GM21528 (cell line): ENCODE data around the gene EPS8L2.

ENCODE experiments used
- ATAC-seq: cut with Tn5 transposase; IDR thresholded peaks from one replicate; pipeline ENCODE4 v1.9.1; 2021; ENCODE audit warnings: mild to moderate bottlenecking, moderate library complexity; ENCODE audit not compliant: unreplicated experiment, low FRiP score

Gene EPS8L2

DNA sequence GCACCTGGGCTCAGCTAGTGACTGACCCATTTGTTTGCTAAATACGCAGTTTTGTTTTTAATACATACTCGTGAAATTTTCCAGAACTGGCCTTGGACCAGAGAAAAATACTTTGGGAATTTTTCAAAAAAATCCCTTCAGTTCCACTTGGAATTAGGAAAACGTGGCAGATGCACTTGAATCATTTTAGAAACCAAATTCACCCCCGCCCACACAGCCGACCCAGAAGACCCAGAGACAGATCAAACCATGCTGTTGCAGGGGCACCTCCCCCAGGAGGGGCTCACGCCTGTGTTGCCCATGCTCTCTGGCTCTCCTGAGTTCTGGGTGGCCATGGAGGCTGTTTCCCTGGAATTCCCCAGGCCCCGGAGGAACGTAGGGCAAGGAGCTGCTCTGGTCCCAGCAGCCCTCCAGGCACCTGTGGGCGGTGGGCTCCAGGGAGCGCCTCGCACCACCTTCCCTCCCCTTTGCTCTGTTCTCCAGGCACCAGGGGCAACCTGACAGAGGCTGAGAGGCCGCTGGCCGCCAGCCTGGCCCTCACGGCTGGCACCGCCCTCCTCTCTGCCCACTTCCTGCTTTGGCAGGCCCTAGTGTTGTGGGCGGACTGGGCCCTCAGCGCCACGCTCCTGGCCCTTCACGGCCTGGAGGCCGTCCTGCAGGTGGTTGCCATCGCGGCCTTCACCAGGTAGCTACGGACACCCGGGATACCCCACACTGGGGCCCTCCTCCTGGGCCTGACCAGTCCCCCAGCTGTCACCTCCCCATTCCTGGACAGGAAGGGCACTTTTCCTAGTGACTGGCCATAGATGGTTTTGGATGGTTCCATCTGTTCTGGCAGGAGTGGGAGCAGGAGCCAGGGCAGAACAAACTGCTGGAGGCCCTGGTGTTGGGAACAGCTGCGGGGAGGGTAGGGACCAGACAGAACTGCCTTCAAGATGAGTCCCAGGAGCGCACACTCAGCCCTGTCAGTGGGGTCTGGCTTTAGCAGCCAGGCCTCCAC is 3.3 kb upstream of the EPS8L2 start:
- ATAC-seq, result no peak

DNA sequence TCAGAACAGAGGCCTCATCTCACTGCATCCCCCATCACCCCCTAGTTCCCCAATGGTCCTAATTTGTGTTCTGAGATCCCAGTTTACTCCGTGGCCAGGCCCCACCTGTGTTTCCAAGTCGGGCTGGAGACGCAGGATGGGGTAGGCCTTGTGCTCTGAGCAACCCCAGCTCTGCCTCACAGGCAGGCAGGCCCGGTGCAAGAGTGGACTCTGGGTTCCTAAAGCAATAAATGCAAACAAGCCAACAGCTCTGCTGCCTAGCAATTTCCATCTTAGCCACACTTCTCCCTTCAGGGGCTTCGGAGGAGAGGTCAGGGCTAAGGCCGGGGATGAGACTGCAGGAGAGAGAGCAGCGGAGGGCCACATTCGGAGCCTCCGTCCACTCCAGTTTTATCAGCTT is 2.5 kb upstream of the EPS8L2 start:
- ATAC-seq, result no peak

DNA sequence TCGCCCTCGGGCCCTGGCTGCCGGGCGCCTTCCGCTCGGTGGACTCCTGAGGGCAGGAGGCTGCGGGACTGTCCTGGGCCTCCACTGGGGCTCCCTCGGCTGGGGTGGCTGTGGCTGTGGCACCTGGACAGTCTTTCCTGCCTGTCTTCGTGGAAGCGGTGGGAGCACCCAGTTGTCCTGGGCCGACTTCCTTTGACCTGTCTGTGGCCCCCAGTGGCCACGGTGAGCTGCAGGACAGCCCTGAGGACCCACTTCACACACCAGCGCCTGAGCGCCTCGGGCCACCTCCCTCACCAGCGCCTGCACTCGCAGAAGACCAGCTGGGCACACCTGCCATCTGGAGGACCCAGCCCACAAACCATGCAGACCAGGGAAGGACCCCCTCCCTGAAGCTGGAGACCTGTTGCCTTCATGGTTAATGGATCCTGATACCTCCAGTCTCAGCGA is 1.8 kb upstream of the EPS8L2 start:
- no peak for ATAC-seq

DNA sequence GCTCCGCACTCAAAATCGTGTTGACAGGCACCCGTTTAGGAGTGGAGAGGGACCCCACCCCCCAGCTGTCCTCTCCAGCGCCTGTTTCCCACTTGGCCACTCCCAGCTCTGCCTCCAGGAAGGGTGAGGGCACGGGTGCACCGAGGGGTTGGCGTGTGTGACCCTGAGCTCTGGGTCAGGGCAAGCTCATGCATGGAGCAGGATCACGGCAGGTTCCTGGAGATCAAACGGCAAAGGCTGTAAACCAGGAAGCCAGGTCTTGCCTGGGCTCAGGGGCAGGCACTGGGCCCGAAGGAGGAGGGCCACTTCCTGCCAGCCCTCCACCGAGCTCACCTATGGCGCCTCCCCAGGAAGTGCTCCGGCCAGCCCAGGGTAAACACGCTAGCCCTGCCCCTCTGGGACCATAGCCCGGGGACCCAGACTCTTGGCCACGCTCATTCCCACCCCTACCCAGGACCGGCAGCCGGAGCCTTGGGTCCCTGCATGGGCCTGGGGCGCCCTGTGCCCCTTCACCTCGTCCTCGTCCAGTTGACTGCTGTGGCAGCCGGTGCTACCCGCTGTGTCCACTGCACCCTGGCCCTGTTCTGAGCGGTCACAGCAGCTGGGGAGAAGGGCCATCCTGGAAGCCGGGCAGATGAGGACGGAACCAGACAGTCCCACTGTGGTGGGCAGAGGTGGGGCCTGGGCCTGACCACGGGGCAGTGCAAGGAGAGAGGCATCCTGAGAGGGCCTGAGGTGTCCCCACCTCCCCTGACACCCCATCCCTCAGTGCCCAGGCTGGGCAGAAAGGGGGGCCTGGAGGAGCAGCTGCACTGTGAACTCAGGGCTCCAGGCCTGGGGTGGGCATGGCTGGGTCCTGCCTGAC is 1.0 kb upstream of the EPS8L2 start:
- ATAC-seq, result no peak

DNA sequence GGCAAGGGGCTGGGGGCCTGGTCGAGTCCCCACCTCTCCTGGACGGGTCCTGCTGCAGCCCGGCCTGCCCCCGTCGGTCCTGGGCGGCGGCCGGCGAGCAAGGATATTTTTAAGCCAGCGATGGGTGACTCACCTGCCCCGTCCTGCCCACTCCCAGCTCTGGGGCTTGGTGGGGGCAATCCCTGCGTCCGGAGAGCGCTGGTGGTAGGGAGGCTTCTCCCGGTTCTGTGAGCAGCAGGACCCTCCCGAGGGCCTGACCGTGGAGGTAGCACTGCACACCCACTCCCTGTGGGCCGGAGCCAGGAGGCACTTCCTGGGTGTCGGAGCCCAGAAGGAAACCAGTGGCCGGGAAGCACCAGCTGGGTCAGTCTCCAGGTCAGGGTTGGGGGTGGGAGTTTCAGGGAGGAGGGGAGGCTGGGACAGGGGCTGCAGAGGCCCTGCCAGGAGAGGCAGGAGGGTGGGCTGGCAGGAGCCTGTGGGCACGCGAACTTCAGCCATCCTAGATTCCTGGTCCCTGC is 467 bp downstream of the EPS8L2 start:
- ATAC-seq, result no peak

DNA sequence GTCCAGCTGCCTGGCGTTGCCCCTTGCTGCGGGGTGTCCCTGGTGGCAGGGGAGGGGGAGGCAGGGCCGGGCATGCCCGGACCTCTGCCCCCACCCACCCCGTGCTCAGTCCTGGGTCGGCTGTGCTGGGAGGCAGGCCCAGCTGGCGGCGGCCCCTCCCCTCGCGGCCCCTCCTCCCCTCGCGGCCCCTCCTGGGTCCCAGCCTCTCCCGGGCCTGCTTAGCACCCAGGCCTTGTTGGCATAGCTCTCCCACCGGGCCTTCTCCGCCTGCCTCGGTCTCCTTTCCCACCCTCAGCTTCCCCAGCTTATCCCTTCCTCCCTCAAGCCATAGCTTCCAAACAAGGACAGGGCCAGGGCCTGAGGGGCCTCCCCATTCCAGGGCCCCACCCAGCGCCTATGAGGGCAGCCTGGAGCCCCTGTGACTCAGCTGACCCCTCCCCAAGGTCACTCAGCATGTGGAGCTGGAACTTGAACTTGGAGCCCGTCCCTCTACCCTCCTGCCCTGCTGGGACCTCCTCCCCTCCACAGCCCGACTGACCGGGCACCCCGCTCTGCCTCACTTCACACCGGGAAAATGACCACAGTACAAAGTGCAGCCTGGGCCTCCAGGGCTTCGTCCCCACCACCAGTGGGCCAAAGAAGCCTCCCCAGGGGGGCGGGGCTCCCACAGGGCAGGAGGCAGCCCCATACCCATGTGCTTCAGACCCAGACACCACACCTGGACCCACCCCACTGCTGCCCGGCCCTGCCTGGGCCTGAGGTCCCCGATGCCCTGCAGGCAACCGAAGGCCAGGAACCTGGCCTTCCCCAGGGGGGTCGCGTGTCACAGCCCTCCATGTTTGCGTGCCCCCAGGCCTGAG is 1.2 kb downstream of the EPS8L2 start:
- ATAC-seq, result no peak

DNA sequence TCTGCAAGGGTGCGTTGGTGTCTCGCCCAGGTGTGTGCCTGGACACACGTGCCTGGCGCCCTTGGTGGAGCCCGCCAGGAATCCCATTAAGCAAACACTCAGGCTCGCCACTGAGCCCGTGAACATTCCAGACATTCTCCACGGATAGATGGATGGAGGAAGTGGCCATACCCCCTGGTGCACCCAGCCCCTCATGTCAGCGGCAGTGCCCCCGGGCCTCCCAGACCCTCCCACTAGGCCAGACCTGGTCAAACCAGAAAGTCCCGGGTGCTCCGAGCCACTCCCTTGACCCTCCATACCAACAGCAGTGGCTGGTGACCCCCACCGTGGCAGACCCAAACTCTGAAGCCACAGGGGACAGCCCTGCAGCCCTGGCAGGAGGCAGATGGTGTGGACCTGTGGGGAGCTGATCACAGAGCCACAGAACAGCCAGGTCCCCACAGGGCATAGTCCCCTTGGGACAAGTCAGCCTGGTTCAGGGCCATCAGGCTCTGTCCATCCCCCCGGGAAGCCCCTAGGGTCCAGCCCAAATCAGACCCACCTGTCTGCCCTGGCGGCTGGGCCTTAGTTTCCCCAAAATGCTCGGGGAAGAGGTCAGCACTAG is 1.9 kb downstream of the EPS8L2 start:
- no peak for ATAC-seq

DNA sequence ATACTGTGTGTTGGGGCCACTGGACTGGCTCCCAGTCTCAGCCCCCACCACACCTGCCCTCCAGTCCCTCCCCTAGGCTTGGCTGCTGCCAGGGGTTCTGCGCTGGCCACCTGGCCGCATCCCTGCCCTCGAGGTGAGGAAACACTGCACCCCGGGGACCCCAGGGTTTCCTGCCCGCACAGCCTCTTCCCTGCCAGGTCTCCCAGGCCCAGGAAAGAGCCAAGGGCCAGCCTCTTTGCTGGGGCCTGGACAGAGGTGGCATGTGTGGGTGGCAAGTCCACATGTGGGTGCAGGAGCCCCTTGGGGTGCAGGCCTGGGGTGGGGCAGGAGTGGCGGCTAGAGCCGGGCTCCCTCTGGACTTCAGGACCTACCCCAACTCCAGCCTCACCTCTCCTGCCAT is 2.5 kb downstream of the EPS8L2 start:
- ATAC-seq, result no peak

DNA sequence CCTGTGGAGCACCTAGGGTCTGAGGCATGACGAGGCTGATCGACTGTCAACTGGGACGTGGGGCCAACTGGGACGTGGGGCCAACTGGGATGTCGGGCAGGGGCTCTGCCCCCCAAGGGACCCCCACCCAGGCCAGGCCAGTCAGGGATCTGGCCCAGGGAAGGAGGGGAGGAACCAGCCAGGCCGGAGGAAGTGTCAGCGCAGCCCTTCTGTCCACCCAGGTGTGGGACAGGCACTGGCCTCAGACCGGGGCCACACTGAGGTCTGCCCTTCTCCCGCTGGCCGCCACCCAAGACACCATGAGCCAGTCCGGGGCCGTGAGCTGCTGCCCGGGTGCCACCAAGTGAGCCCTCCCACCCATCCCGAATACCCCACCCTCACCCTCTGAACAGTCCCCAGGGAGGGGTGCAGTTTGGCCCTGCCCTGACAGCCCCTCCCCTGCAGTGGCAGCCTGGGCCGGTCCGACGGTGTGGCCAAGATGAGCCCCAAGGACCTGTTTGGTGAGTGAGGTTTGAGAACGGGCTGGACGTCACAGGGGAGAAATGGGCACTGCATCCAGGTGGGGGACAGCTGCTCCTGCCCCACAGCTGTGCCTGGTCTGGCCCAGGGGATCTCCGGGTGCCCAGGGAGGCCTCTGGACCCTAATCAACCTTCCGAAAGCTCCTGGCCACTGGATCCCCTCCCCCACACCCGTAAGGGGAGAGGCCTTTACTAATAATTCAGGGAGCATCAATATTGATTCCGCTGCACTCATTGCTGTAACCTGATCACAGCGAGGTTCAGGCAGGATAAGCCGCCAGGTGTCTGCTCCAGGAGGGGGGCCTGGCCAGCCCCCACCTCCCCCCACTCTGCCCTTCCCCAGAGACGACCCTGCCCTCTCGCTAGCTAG is 3.3 kb downstream of the EPS8L2 start:
- no peak for ATAC-seq

DNA sequence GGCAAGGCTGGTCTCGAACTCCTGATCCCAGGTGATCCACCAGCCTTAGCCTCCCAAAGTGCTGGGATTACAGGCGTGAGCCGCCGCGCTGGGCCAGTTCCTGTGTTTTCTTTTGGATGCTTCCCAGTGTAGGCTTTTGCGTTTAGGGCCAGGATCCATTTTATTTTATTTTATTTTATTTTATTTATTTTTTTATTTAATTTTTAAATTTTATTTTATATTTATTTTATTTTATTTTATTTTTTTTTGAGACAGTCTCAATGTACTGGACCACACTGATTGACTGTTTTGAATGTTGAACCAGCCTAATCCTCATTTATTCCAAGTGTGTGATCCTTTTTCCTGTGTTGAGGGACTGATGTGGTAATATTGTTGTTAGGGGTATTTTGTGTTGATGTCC is 8.4 kb downstream of the EPS8L2 start:
- no peak for ATAC-seq

DNA sequence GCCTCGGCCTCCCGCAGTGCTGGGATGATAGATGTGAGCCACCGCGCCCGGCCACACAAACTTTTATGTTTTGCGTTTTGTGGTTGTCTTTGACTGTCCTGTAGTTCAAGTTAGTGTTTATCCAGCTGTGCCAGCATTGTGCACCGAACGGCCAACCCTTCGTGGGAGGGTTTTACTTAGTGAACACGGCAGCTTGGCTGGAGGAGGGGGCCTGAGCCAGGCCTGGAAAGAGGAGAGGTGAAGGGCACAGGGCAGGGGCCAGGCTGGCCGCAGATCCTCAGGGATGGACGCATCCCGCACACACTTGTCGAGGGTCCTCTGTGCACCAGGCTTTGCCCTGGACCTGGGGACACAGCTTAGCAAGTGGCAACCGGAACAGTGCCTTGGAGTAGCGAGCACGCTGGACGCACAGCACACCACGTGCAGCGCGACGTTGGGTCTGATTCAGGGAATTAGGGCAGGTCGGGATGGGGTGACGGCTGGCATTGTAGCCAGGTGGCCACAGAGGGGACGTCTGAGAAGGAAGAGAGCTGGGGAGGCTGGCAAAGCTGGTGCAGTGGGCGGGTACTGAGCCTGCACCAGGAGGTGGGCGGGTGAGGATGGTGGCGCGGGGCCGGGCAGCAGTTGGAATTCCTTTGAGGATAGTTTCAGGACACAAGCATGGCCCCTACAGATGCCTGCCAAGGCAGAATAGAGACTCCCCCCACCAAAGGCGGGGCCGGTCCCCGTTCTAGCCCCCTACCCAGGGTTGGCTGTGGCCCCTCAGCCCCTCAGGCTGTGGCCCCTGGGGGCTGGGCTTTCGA is 13.4 kb downstream of the EPS8L2 start:
- ATAC-seq, result no peak

DNA sequence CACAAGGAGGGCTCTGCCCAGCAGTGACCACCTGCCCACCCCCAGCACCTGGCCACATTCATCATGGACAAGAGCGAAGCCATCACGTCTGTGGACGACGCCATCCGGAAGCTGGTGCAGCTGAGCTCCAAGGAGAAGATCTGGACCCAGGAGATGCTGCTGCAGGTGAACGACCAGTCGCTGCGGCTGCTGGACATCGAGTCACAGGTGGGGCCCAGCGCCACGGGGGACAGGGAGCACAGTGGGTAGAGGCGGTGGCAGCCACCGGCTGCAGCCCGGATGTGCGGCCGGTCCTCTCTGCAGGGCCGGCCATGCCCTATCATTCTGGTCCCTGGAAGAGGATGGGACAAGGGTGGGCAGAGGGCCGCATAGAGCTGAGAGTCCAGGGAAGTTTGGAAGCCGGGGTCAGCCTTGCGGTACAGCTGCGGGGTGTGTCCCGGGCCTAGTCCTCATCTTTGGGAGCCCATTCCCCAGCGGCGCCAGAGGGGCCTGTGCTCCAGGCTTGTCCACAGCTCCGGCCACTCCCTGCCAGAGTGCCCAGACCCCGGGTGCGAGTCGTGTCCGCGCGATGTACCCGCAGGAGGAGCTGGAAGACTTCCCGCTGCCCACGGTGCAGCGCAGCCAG is 14.1 kb downstream of the EPS8L2 start:
- ATAC-seq, result no peak

DNA sequence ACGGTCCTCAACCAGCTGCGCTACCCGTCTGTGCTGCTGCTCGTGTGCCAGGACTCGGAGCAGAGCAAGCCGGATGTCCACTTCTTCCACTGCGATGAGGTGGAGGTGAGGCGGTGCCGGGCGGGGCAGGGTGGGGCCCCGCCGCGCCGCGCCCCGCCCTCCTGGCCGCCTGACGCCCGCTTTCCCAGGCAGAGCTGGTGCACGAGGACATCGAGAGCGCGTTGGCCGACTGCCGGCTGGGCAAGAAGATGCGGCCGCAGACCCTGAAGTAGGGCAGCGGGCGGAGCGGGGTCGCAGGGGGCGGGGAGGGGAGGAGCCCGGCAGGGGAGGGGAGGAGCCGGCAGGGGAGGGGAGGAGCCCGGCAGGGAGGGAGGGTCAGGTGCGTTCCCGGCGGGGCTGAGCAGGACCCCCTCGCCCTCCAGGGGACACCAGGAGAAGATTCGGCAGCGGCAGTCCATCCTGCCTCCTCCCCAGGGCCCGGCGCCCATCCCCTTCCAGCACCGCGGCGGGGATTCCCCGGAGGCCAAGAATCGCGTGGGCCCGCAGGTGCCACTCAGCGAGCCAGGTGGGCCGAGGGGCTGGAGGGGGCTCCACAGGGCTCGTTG is 14.7 kb downstream of the EPS8L2 start:
- ATAC-seq, result no peak

DNA sequence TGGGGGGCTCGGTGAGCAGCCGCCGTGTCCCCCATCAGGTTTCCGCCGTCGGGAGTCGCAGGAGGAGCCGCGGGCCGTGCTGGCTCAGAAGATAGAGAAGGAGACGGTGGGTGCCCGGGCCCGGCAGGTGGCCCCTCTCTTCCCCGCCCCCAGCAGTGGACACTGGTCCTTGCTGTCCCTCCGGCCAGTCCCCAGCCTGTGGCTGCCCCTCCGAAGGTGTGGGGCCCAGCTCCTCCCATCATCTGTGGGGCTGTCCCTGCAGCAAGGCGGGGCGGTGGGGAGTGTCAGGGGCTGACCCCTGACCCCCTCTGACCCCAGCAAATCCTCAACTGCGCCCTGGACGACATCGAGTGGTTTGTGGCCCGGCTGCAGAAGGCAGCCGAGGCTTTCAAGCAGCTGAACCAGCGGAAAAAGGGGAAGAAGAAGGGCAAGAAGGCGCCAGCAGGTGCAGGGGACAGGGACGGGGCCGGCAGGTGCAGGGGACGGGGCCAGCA is 15.3 kb downstream of the EPS8L2 start:
- no peak for ATAC-seq

DNA sequence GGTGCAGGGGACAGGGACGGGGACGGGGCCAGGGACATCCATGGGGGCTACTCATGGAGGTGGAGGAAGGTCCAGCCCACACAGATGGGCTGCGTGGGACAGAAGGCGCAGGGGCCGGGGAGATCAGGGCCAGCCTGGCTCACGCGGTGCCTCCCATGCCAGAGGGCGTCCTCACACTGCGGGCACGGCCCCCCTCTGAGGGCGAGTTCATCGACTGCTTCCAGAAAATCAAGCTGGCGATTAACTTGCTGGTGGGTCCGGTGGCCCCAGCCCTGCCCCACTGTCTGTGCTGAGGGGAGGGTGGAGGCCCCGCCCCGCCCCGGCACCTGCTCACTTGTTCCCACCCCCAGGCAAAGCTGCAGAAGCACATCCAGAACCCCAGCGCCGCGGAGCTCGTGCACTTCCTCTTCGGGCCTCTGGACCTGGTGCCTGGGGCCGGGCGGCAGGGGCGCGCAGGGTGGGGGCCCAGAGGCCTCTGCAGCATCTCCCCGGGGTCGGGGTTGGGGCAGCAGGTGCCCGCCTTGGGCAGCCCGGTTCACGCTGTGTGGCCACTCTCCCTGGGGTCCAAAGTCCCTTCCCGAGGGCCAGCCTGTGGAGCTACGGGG is 15.8 kb downstream of the EPS8L2 start:
- no peak for ATAC-seq

DNA sequence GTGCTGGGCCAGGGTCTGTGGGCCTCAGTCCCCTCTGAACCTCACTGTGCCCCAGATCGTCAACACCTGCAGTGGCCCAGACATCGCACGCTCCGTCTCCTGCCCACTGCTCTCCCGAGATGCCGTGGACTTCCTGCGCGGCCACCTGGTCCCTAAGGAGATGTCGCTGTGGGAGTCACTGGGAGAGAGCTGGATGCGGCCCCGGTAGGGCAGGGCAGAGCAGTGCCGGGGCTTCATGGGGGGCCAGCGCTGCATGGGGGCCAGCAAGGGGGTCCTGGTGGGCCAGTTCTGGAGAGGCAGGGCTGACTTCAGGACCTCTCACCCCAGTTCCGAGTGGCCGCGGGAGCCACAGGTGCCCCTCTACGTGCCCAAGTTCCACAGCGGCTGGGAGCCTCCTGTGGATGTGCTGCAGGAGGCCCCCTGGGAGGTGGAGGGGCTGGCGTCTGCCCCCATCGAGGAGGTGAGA is 16.3 kb downstream of the EPS8L2 start:
- no peak for ATAC-seq
